GM18867 (cell line): ENCODE results near the gene KCNG2.

Source experiments
- ATAC-seq: cut with Tn5 transposase; IDR thresholded peaks from one replicate; pipeline ENCODE4 v1.9.1; 2021; ENCODE audit warnings: mild to moderate bottlenecking, moderate library complexity; ENCODE audit not compliant: unreplicated experiment

Gene KCNG2

DNA sequence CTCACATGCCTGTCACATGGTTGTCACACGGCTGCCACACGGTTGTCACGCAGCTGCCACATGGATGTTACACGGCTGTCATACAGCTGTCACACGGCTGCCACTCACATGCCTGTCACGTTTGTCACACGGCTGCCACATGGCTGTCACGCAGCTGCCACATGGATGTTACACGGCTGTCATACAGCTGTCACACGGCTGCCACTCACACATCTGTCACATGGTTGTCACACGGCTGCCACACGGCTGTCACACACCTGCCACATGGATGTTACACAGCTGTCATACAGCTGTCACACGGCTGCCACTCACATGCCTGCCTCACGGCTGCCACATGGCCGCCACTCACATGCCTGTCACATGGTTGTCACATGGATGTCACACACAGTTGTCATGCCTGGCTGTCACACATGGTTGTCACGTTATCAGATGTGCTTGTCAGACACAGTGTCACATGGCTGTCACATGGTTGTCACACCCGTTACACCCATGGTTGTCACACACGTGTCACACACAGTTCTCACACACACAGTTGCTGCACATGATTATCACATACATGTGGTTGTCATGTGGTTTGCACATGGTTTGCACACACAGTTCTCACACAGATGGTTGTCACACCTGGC lies 19.4 kb downstream of the KCNG2 start:
- ATAC-seq, result no peak

DNA sequence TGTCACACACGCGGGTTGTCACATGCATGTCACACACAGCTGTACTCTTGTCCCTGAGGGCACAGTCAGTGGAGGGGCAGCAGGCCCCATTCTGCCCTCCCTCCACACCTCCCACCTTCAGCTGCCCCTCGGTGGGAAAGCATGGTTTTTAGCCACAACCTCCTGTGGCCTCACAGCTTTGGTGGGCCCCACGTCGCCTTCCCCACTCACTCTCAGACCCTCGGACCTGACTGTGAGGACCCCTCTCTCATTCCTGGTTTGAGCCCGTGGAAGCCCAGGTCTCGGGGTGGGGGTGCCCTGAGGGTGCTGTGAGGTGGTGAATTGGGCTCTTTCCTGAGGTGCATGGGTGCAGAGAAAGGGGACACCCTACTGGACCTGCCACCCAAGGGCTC lies 19.9 kb downstream of the KCNG2 start:
- ATAC-seq, result no peak

DNA sequence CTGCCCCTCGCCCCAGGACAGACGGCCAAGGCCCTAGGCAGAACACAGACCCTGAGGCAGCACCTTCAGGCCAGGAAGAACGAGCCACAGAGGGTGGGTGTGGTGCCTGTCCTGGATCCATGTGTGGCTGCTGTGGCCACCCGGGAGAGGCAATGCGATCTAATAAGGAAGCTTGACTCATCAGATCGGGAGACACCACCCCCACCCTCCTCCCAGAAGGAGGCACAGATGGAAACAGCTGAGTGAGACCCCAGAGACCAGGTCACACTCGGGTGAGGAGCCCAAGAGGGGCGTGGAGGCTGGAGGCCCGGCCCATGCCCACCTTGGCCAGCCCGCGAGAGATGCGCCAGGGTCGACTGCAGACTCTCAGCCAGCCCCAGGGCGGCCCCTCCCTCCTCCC lies 20.3 kb downstream of the KCNG2 start:
- no peak for ATAC-seq

DNA sequence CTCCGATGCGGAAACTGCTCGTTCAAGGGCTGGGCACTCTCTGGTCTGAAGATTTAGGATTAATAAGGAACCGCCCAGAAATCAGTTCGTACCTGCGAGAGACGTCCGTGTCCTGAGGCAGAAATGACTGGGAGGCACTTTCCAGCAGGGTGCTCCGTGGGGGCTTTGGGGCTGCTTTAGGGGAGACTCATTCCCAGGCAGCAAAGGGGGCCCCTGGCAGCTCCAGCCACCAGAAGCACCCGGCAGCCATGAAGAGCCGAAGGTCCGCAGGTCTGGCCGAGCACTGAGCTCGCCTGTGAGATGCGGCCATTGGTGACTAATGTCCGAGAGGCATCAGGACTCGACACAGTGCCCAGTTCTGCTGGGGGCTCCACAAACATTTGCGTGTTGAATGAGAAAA lies 20.9 kb downstream of the KCNG2 start:
- ATAC-seq, result no peak

DNA sequence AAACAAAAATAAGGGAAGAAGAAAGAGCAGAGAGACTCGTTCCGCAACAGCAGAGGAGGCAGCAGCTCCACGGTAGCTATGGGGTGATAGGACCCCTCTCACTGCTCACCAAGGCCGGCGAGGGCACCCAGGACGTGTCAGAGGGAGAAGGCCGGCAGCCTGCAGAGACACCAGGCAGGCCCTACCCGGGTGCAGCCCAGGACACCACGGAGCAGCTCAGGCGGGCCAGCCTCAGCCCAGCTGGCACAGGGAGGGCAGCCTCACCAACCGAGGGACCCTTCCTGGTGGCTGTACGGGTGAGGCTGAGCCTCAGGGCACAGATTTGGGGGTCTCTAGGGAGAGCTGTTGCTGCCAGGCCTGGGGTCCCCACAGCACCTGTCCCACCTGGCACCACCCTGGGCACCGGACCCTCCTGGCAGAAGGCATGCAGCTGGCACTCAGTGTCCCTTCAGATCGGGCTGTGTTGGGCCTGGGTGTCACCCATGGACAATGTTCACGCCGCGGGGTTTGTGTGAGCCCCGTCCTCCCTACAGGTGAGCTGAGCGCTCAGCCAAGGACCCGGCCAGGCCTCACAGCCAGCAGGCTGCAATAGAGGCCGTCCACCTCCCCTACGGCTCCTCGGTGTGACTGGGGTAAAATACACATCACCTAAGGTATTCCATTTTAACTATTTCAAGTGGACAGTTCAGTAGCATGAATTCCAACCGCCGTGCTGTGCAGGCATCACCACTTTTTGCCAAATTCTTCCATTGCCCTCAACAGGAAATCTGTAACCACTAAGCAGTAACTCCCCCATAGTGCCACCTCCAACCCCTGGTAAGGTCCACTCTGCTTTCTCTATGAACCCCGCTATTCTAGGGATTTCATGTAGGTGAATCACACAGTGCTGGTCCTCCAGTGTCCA lies 21.6 kb downstream of the KCNG2 start:
- no peak for ATAC-seq

DNA sequence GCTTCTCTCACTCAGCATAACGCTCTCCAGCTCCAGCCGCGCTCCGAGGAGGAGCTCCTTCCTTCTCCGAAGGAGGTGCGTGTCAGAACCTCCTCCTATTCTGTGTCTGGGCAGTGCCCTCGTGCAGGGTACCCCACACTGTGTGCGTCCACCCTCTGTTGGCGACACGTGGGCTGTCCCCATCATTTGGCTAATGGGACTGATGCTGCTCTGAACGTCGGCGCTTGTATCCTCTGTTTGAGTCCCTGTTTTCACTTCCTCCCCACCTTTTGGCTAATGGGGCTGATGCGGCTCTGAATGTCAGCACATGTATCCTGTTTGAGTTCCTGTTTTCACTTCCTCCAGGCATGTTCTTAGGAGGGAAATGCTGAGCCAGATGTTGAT lies 22.2 kb downstream of the KCNG2 start:
- ATAC-seq, result peak; percentile 88

DNA sequence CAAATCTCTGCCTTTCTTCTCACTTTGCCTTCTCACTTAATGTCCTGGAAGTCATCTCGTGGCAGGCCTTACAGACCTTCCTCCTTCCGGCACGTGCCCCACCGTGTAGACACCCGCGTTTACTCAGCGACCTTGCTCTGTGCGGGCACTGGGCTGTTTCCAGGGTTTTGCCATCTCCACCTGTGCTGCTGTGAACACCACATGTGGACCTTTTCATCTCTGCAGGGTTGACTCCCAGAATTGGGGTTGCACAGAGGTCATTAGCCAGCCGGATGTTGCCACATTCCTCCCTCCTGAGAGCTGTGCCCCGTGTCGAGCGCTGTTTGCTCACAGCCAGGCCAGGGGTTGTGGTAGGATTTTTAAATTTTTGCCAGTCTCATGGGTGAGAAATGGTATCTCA lies 25.4 kb downstream of the KCNG2 start:
- ATAC-seq, result no peak

DNA sequence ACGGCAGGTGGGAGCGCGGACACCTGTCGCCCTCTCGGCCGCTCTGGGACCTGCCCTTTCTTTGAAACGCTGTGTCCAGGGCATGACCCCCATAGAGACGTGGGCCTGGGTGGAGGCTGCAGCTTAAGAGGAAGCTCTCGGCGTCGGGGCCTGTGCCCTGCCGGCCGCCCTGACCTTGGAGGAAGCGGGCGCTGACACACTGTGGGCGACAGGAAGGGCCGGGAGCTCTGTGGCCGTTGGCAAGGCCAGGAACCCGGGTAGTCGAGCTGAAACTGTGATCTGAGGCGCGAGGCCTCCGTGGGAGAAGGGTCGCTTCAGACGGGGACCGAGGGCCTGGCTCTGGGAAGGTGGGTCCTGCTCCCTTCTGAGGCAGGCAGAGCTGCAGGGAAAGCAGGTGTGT lies 28.2 kb downstream of the KCNG2 start:
- no peak for ATAC-seq

DNA sequence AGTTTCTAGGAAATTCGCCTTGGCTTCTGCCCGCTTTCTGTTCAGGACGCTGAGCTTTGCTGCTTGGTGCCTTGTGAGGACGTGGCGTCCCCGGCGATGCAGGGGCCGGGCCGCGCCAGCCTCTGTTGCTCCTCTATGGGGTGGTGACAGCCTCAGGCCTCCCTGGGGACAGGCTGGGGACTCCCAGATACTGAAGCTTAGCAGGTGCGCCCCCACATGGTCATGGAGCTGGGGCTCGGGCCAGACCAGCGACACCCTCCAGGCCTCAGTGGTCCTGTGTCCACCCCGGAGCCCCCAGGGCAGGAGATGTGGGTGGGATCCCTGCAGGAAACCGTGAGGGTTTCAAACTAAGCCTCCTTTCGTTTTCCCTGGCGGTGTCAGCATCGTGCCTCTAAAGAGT lies 29.2 kb downstream of the KCNG2 start:
- no peak for ATAC-seq

DNA sequence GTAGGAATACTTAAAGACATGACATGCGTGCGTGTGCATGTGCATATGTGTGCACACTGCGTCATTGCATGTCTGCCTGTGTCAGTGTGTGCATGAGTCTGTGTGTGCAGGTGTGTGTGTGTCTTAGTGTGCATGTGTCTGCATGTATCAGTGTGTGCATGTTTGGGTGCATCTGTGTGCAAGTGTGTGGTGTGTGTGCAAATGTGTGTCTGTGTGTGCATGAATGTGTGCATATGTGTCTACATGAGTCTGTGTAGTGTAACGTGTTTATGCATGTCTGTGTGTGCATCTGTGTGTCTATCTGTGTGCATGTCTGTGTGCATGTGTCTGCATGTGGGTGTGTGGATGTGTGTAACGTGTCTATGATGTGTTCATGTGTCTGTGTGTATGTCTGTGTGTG lies 30.5 kb downstream of the KCNG2 start:
- no peak for ATAC-seq

DNA sequence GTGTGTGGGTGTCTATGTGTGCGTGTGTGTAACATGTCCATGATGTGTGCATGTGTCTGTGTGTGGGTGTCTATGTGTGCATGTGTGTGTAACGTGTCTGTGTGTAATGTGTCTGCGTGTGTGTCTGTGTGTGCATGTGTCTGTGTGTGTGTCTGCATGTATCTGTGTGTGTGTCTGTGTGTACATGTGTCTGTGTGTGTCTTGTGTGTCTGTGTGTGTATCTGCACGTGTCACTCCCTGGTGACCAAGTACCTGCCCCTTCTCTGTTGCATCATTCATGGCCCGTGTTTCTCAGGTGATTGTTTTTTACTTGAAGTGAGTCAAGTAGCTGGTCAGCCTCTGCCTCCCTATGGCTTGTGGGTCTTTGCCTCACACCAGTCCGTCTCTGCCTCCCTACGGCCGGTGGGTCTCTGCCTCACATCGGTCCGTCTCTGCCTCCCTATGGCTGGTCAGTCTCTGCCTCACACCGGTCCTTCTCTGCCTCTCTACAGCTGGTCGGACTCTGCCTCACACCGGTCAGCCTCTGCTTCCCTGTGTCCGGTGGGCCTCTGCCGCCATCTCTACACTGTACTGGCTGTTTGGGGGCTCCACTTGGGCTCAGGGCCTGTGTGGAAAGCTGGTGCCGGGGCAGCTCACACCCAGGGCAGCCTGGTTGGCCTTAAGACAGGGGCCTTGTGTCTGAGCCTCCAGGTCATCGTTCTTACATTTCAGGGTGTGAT lies 31.6 kb downstream of the KCNG2 start:
- no peak for ATAC-seq

DNA sequence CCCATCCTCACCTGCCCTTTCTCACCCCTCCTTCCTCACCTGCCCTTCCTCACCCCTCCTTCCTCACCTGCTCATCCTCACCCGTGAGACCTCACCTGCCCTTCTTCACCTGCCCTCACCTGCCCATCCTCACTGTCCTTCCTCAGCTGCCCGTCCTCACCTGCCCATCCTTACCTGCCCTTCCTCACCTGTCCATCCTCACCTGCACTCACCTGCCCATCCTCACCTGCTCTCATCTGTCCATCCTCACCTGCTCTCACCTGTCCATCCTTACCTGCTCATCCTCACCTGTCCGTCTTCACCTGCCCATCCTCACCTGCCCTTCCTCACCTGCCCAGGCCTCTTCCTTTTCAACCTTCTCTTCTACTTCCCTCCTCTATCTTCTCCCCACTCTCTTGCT lies 34.4 kb downstream of the KCNG2 start:
- no peak for ATAC-seq

DNA sequence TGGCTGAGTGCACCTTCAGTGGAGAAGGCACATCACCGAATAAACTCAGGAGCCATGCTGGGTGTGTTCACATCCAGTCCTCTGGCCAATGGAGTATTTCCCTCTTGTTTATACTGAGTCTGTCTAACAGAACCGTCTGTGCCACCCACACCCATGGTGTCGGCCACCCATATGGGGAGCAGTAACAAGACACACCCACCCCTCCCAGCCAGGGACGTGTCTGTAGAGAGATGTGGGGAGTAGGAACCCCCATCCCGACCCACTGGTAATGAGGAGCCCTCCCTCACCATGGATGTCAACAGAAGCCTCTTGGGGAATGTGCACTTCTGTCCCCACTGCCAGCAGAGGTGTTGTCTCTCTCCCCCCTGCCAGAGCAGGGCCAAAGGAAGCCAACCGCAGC lies 37.1 kb downstream of the KCNG2 start:
- ATAC-seq, result no peak

DNA sequence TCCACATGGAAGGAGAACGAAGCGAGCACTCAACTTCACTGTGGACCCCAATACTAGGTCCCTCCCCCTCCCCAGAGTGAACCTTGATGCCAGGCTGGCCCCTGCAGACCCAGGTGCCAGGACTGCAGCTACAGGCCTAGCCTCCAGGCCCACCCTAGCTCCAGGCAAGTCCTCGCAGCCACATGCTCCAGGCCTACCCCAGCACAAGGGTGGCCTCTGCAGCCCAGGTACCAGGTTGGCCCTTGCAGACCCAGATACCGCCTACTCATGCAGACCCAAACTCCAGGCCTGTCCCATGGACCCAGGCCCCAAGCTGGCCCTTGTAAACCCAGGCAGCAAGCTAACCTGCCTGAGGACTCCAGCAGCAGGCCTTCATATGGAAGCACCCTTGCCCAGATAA lies 44.2 kb downstream of the KCNG2 start:
- ATAC-seq, result no peak

DNA sequence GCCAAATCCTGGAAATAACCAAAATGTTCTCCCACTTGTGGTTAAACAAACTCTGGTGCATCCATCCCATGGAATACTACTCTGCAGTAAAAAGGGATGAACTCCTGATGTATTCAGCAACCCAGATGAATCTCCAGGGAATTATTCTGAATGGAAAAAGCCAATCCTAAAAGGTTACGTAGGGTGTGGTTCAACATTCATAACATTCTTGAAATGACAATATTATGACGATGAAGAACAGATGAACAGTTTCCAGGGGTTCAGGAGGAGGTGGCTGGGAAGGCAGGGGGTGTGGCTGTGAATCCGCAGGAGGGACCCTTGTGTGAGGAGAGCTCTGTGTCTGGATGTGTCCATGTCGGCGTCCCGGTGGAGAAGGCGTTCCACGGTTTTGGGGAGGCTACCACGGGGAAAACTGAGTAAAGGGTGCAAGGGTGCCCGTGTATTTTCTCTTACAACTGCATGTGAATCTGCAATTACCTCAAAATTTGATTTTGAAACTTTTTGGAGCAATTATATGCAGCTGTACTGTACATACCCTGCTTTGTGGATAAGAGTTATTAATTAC lies 47.3 kb downstream of the KCNG2 start:
- ATAC-seq, result no peak

DNA sequence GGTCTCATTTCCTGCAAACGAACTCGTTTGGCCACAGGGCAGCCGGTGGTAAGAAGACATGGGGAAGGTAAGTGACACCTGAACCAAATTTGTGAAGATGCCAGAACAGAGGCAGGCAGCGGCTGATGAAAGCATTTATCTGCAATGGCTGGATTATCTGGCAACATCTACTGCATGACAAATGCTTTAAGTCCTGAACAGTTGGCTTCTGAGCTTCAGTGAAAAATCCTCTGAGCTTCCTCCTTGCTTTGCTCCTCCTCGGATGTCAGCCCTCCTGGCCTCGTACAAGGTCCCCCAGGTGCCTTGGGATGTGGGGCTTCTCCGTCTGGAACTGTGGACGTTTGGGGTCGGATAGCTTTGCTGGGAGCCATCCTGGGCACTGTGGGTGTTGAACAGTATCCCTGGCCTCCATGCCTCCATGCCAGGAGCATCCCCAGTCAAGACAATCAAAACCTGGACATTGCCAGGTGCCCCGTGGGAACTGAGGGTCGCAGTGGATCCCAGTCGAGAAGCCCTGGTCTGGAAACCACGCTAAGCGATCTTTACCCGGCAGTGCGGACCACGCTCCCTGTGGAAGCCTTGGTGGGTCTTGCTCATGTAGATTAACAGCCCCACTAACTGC lies 49.3 kb downstream of the KCNG2 start:
- ATAC-seq, result no peak

DNA sequence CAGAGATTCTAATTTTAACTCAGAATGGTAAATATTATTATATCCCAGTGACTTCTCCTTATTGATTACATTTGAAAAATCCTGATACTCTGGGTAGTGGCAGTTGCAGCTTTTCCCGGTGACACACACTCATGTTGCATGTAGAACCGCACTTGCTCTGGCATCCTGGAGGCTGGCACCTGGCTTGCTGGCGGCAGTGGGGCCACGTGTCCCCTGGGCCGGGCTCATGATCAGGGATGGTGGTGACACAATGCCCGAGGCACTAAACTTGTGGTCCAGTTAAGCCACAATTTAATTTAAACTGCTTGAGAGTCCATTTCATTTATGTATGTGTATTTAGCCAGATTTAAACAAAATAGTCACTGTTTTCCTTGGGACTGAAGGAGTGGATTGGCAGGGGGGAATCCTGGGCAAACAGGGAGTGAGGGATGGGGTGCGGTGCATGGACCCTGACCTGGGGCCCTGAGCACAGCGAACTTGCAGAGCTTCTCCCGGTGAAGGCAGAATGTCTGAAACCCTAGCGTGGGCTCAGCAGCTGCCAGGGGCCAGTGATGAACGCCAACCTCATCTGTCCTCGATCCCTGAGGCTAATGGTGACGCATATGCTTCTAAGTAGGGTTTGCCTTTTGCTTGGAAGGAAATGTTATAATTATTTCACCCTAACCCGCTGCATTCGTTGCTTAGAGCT lies 50.0 kb downstream of the KCNG2 start:
- ATAC-seq, result no peak

DNA sequence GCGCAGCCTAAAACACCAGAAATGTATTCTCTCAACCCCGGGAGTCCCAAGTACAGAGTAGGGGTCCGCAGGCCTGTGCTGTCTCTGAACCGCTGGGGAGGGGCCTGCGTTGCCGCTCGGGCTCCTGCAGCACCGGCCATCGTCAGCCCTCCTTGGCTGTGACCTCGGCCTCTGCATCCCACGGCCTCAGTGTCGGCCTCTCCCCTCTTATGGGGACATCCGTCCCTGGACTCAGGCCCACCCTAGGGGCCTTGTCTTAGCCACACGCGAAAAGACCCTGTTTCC lies 50.5 kb downstream of the KCNG2 start:
- ATAC-seq, result no peak

DNA sequence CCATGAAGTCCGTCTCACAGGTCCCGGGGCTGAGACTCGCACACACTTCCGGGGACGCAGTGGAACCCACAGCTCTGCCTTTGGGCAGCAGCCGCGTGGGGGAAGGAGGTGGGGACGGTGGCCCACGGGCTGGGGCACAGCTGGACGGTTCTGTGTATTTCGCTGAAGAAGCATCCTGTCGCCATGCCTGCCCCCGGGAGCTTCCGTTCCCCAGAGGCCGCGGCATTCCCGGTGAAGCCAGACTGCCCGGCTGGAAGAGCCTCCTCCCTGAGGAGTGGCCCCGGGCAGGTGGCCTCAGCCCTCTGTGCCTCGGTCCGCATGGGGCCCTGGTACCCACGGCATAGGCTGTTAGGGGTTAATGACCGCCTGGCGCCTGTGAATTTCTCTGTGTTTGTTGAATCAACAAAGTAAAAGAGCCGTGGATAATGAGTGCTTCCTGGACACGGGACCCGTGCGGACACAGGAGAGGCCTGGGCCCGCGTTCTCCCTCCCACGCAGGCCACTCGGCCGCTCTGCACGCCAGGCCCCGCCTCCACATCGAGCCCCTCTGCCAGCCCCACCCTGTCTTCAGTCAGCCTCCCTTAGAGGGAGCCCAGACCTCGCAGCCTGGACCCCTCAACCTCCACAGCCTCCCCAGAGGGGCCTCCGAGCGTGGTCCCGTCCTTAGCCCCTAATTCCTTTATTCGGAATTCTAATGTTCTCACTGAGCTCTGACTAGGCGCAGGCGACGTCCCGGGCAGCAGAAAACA lies 51.0 kb downstream of the KCNG2 start:
- no peak for ATAC-seq
